NCI-H128 (cell line): ENCODE measurements around the gene PYCR2.

Source experiments
- DNase-seq: peaks from one replicate; lab custom pipeline; 2025; ENCODE audit not compliant: unreplicated experiment; lab: John Stamatoyannopoulos, UW

The PYCR2 gene

DNA sequence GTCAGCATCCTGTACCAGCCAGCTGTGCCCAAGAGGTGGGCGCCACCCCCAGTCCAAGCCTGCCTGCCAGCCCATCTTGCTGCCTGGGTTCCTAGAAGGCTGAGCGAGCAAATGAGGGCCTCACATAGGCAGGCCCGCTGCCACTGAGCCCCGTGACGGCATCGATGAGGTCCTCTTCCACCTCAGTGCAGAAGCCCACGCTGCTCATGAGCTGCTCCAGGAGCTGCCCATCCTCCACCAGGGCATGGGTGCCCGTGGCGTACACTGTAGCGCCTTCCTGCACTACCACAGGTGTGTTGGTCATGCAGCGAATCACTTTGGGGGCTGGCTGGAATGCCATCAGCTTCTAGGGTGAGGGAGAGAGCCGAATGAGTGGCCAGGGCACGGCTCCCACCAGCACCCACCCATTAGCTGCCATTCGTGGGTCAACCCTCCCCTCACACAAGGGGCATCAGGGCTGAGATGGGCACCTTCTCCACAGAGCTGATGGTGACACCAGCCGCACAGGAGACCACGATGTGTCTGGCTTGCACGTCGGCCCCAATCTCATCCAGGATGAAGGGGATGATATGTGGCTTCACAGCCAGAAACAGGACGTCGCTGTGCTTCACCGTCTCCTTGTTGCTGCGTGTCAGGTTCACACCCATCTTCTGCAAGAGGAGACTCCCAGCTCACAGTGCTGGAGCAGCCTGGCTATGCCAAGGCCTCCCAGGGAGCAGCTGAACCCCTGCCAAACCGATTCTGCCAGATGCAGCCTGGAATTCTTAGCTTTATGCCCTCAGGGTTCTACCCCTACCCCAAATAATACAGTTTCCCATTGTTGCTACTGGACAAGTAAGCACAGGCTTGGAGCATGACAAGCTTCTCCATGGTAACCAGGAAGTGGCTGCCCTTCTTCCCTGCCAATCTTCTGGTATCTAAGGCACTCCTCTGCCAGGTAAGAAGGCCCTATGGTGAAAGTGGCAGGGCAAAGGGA lies 2.0 kb downstream of the PYCR2 start:
- DNase-seq, result no peak

DNA sequence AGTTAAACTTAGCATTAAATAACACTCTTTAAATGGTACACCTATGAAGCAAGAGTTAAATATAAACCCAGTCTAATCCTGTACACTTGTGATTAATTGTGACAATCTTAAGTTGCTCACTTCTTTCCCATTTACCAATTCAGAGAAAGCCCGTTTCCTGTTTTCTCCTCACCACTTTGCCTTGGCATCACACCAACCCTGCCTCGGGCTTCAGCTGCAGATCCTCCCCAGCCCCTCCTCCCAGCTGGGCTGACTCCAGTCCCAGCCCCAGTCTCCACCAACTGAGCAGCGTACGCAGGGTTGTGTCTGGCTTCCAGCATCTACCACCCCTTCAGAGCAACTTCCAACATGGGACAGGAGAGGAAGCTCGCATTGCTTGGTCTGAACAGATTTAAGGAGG lies 4.1 kb downstream of the PYCR2 start:
- DNase-seq, result no peak

DNA sequence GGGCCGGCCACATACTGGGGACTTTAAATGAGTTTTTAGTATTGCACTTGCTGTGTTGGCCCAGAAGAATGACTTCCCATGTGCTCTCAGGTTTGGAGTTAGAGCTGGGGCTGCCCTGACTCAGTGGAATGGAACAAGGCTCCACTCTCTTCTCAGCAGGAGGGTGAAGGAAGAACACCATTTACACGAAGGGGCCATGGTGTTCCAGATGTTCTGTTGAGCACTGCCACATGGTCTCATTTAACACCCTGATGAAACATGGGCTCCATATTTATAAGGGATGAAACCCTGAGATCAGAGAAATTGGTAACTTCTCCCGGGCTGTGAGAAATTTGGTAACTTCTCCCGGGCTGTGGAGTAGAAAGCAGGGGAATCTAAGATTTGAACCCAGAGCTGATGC lies 5.8 kb downstream of the PYCR2 start:
- no peak for DNase-seq

DNA sequence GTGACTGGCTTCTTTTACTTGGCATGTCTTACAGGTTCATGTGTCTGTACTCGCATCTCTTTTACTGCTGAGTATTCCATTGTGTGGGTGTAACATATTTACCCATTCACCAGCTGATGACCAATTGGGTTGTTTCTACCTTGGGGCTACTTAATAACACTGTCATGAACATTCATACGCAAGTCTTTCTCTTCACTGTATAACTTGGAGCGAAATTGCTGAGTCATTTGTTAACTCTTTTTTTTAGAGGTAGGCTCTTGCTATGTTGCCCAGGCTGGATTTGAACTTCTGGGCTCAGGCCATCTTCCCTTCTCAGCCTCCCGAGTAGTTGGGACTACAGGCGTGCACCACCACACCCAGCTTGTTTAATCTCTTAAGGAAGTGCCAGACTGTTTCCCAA lies 6.5 kb downstream of the PYCR2 start:
- no peak for DNase-seq

DNA sequence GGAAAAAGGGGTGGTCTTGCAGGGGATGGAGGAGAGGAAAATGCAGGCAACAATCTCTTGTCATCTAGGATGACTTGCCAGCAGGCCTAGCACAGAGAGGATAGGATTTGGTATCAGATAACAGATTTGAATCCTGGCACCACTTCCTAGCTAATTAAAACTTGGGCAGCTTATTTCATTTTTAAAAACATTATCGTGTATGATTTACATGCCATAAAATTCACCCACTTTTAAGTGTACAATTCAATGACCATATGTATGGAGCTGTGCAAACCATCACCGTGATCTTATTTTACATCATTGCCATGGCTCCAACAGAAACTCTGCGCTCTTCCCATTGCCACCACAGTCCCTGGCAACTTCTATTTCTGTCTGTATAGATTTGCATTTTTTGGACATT lies 6.9 kb downstream of the PYCR2 start:
- no peak for DNase-seq

DNA sequence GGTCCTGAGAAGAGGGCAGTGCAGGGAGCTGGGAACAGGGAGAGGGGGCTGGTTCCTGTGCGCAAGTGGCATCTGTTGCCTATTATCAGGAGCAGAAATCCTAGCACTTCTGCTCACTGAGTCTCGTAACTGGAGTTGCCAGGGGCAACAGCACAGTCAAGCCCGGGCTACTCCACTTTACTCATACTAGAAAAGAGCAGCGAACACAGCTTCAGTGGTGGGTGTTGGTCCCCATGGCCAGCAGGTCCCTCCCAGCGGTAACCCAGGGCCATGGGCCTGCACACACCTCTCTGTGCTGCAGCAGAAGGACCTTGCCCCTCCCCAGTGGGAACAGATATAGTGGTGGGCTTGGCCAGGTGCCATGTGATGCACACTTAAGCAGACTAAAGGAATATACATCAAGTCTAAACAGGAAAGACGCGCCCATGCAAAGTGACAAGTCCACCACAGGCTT lies 8.5 kb downstream of the PYCR2 start:
- peak; percentile 55 for DNase-seq

DNA sequence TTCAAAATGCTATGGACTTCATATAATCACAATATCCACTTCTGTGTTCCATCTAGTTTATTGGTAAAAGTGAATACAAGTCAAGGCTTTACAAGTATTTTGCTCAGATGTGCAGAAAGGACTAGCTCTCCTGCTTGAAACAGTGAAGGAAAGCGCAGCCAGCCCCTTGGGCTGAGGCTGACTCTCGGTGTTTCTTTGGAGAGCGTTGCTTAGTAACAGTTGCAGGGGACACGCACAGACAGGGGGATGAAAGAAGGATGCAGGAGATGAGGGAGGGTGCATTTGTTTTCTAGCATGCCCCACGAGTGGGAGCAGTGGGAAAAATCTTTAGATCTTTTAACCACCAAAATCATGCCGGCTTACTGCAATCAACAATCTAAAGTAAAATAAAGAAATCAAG lies 9.1 kb downstream of the PYCR2 start:
- no peak for DNase-seq

DNA sequence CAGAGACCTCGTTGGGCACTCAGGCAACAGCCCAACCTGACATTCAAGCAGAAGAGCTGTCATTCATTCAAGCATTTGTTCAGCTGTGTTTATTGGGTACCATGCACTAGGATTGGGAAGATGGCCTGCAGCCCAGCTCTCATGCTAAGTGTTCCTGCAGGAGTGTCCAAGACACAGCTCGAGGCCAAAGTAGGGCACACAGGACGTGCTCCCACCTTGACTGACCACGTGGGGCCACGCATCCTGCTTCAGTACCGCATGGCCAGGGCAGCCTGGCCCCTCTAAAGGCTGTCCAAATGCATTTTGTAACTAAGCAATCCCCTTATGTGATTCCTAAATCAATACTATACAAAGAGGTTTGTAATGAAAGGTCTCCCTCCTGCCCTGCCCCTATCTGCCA lies 9.7 kb downstream of the PYCR2 start:
- no peak for DNase-seq

DNA sequence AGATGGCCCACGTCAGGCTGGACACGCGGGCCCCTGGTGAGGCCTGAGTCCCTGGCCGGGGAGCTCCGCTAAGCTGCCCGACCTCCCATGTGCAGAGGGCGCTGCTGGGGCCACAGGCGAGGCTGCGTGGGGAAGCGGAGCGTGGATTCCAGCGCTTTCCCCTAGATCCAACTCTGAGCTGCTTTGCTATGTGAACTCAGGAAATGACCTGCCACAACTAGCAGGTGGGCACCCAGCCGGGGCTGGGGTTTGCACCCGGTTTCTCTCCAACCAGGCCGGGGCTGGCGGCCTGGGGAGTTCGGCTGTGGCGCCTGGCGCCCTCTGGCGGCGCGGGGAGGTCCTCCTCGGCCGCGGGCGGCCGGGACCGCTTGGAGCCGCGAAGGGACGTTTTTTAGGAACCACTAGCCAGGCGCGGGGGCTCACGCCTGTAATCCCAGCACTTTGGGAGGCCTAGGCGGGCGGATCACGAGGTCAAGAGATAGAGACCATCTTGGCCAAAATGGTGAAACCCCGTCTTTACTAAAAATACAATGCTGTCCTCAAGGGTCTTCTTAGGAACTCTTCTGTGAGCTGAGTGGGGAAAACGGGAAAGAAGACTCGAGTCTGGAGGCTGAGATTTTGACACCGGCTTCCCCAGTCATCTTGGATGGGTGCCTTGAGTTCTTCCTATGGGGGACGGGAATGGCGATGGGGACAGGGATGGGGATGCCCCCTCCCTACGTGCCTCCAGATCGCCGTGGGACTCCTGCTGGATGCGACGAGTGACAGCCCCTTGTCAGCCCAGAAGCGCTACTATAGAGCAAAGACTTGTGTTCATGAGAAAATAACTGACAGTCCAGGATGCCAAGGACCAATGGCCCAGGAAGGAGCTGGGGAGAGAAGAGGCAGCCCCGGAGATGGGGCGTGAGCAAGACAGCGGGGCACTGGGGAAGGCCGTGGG lies 12.6 kb downstream of the PYCR2 start:
- no peak for DNase-seq

DNA sequence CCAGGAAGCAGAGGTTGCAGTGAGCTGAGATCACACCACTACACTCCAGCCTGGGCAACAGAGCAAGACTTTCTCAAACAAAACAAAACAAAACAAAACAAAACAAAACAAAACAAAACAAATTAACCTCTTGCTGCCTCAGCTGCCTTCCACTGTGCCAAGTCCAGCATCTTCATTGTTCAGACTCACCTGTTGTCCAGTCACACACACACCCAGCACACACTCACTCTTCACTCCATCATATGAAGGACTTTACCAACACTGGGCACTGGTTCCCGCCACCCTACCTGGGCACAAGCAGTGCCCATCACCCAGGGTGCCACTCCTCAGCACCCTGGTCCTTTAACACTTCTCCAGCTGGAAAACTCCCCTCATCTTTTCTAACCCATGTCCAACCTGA lies 14.6 kb downstream of the PYCR2 start:
- DNase-seq, result no peak

DNA sequence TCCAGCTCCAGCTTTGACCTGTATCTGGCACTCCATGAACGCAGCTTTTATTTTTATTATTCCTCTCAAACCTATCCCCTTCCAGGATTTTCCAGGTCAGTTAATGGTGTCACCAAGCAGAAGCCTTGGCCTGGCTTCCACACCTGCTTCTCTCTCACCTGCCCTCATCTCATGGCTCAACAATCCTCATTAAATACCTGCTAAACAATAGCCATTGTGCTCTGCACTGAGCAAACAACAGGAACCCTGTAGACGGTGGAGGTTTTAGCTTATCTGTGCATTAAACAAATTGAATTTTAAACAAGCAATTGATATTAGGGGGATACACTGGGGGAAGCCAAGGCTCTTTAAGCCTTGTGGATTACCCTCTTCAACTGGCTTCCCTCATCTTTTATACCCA lies 15.3 kb downstream of the PYCR2 start:
- peak; percentile 19 for DNase-seq

DNA sequence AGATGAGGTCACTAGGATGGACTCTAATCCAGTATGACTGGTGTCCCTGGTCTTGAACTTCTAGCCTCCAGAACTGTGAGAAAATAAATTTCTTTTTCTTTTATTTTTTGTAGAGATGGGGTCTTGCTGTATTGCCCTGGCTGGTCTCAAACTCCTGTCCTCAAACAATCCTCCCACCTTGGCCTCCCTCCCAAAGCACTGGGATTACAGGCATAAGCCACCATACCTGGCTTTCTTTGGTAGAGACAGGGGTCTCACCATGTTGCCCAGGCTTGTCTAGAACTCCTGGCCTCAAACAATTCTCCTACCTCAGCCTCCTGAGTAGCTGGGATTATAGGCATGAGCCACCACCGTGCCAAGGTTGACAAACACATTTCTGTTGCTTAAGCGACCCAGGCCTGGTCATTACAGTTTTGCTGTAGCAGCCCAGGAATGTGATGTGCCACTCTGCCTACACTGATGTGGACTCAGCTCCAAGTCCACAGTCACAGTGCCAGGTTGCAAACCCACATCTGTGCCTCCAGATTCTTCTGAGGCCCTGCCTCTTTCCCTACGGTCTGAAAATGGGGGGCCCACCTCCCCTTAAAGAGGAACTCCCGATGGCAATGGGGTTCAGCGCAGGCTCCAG lies 15.9 kb downstream of the PYCR2 start:
- no peak for DNase-seq

DNA sequence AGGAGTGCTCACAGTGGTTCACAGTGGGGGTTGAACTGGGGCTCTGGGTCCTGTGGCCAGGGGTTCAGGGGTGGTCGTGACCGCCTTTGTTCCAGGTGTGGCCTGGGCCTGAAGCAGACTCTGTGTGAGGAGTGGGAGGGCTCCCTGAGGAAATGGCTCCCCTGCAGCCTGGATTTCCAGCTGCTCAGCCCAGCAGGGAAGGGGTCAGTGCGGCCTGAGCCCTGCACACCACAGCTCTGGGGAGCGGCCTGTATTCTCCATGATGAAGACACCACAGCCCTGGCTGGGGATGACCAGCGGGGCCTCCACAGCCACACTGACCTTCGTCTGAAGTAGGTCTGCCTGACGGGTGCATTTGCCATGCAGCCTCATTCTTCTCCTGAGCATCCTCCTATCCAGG lies 16.7 kb downstream of the PYCR2 start:
- no peak for DNase-seq

DNA sequence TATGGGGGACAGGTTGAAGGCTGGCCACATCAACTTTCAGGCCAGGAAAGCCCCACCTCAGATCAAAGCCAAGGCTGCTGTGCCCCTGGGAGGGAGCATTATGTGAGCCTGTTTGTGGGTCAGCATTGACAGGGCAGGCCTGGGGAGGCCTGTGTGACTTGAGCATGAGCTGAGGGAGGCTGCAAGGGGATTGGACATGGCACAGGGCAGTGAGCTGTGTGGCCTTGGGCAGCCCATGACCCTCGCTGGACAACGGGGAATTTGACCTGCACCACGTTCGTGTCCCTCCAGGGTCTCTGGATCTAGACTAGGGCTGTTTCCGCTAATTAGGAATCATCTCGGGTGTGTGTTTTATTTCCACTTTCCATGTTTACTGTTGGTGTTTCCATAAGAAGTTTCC lies 17.6 kb downstream of the PYCR2 start:
- DNase-seq, result no peak

DNA sequence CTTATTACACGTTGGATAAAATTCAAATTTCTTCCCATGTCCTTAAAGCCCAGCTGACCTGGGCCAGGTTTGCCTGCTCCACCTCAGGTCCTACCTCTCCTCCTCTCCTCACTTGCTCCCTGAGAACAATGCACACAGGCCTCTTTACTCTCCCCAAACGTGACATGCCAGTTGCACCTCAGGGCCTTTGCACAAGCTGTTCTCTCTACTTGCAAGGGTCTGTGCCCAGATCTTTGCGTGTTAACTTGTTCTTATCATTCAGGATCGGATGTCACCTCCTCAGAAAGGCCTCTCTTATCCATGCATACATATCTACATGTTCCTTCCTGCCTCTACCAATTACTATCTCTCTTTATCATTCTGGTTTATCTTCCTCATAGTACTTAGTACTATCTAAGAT lies 20.4 kb downstream of the PYCR2 start:
- DNase-seq, result no peak

DNA sequence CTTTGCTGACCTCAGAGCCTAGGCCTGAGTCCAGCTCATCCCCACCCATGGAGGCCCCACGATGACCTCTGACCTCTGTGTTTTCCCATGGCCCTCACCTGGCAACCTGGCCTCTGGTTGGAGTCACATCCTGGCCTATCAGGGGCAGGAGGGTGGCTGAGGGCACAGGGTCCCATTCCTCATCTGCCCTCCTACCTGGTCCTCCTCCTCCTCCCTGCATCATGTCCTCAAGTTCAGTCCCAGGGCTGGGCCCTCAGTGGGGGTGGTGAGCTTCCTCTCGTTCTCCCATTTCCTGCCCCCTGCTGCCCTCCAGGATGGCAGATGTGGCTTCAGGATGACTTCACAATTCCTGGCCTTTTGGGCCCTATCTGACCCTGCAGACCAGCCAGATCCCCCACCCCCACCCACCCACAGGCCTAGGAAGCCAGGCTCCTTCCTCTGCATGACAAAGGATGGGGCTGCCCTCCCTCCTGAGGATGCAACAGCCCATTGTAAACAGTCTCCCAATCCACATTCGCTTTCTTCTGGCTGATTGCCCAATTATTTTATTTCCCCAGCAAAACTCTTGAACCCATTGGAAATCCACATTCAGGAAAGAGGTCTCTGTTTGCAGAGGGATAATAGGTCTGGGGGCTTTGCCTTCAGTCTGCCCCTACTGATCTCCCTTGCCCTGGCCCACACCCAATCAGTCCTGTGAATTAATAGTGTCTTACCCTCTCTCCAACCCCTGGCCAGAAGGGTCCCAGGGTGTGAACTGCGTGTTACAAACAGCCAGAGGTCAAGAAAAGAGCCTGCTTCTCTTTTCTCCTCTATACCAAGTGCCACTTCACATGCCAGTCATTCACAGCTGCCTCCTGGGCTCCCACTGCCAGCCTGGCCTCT lies 24.8 kb downstream of the PYCR2 start:
- DNase-seq, result no peak

DNA sequence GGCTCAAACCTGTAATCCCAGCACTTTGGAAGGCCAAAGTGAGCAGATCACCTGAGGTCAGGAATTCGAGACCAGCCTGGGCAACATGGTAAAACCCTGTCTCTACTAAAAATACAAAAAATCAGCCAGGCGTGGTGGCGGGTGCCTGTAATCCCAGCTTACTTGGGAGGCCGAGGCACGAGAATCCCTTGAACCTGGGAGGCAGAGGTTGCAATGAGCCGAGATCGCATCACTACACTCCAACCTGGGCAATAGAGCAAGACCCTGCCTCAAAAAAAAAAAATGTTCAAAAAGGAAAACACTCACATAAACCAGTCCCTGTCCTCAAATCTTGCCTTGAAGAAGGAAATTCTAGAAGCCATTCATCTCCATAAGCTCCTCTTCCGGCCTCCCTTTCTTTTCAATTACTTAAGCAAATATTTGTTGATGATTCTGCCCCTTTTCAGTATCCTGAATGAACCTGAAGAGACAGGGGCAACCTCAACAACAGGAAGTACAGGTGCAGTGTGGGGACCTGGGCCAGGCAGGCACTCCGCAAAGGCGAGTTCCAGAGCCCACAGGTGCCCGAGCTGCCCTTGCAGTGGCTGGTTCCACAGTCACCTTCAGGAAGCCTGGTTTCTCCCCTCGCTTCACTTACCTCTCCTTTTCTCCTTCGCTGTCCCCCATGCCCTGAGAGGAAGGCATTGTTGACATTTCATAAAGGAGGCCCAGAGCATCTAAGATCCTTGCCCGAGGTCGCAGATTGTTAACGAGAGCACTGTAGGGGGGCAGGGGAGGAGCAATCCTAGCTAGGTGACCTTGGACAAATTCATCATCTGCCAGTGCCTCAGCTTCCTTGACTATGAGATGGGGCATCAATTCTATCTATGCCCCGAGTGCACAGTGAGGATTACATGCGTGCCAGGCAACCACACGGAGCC lies 26.2 kb downstream of the PYCR2 start:
- no peak for DNase-seq

DNA sequence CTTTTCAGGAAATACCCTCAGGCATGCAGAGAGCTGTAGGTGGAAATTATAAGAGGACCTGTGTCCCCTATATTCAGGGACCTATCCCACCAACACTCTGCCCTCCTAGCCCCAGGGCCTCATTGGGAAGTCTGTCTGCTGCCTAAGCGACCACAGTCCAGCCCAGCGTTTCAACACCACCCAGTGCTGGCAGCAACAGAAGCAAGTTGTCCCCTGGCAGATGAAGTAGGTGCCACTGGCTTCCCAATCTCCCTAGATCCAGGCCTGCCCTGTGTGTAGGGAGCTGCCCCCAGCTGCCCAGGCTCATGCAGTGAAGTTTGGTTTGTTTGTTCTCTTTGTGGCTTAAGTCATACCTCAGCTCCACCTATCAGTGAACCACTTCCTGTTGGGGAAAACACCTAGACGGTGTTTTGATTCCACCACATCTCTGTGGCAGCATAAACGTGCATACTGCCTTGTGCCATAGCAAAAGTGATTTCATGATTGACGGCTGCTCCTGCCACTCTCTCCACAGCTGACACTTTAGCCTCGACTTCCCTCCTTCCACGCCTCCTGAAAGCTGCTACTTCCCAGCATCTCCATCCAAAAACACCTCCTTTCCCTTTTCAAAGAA lies 27.0 kb downstream of the PYCR2 start:
- no peak for DNase-seq

DNA sequence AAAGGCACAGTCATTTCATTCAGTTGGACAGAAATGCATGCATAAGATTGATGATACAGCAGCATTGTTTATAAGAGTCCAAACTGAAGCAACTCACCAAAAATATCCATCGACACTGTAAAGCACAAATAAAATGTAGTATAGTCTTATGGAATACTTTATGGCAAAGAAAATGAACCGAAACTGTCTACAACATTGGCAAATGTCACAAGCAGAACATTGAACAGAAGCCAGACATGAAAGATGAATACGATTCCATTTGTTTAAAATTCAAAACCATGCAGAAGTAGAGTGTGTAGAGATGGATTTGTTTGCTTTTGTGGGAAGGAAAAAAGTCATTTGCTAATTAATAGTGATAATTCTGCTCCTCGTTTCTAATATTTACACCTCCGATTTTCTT lies 27.6 kb downstream of the PYCR2 start:
- DNase-seq, result no peak
